Rectal smooth muscle tissue (tissue), 1 donor: ENCODE results near the gene MOB3A.
A peak's percentile ranks its signal among the peaks of the same experiment; 100 is the strongest.

Source experiments
- H3K27ac ChIP-seq: one replicate; pipeline ENCODE4 v1.7.0; 2013; ENCODE audit warnings: low read depth, low read length, inconsistent platforms
- H3K27me3 ChIP-seq: one replicate; pipeline ENCODE4 v1.7.0; 2013; ENCODE audit warnings: low read length; ENCODE audit not compliant: control insufficient read depth, insufficient read depth
- H3K36me3 ChIP-seq: one replicate; pipeline ENCODE4 v1.7.0; 2013; ENCODE audit warnings: low read length; ENCODE audit not compliant: control insufficient read depth, insufficient read depth
- H3K4me1 ChIP-seq: one replicate; pipeline ENCODE4 v1.7.0; 2013; ENCODE audit warnings: low read length; ENCODE audit not compliant: control insufficient read depth, insufficient read depth
- H3K4me3 ChIP-seq: one replicate; pipeline ENCODE4 v1.7.0; 2013; ENCODE audit warnings: low read length
- H3K9ac ChIP-seq: one replicate; pipeline ENCODE4 v1.7.0; 2013; ENCODE audit warnings: low read length

MOB3A gene

DNA sequence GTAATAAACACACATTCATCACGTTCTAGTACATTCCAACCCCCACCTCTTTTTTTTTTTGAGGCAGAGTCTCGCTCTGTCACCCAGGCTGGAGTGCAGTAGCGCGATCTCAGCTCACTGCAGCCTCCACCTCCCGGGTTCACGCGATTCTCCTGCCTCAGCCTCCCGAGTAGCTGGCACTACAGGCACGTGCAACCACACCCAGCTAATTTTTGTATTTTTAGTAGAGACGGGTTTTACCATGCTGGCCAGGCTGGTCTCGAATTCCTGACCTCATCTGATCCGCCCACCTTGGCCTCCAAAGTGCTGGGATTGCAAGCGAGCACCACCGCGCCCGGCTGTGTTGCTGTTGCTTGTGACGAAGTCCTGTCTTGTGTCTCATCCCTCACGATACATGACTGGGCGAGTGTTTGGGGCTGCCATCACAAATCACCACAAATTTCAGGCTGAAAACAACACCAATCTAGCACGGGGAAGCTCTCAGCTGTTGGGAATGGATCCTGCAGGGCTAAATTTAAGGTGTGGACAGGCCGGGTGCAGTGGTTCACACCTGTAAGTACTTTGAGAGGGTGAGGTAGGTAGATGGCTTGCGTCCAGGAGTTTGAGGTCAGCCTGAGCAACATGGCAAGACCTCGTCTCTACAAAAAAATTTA lies 15.7 kb downstream of the MOB3A start:
- Histone ChIP-seq H3K27ac (no peak overlapping the region), H3K4me1 (peaks cover 2% of the 10 kb centered on the region), H3K36me3 (peaks cover 42% of the 10 kb centered on the region)

DNA sequence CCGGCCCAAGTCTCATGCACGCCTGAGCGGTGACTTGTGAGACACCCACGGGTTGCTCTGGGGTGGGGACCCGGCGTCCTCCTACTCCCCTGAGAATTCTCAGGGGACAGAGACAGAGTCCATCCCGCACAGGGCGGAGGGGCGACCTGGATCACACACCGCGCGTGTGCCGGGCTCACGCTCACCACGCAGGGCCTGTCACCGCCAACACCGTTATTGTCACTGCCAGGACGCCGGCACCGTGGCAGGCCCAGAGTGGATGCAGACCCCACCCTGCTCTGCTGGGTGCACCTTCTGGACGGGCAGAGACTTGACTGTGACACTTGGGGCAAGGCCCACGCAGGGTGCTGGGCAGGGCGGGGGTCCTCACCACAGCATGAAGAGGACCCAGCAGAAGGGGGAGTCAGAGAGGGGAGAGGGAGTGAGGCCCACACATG lies 16.2 kb downstream of the MOB3A start:
- Histone ChIP-seq H3K4me1 (peaks cover 2% of the 10 kb centered on the region), H3K36me3 (peaks cover 44% of the 10 kb centered on the region), H3K4me3 (no peak overlapping the region), H3K9ac (no peak overlapping the region), H3K27ac (peak overlapping the region; percentile 40), H3K27me3 (no peaks in the 10 kb centered on the region)

More for the DNA sequence above, 15.7 kb downstream of the MOB3A start:
- H3K27me3 ChIP-seq: no peaks in the 10 kb centered on the region
- H3K9ac ChIP-seq: no peak overlapping the region
- no peak overlapping the region for H3K4me3 ChIP-seq

GRCh38 chr19:2079076-2079864 lies 16.9 kb downstream of the MOB3A start:
- Histone ChIP-seq H3K9ac (no peak overlapping the region), H3K27ac (no peak overlapping the region), H3K27me3 (no peaks in the 10 kb centered on the region), H3K4me1 (peaks cover 2% of the 10 kb centered on the region), H3K36me3 (peaks cover 44% of the 10 kb centered on the region), H3K4me3 (no peak overlapping the region)

DNA sequence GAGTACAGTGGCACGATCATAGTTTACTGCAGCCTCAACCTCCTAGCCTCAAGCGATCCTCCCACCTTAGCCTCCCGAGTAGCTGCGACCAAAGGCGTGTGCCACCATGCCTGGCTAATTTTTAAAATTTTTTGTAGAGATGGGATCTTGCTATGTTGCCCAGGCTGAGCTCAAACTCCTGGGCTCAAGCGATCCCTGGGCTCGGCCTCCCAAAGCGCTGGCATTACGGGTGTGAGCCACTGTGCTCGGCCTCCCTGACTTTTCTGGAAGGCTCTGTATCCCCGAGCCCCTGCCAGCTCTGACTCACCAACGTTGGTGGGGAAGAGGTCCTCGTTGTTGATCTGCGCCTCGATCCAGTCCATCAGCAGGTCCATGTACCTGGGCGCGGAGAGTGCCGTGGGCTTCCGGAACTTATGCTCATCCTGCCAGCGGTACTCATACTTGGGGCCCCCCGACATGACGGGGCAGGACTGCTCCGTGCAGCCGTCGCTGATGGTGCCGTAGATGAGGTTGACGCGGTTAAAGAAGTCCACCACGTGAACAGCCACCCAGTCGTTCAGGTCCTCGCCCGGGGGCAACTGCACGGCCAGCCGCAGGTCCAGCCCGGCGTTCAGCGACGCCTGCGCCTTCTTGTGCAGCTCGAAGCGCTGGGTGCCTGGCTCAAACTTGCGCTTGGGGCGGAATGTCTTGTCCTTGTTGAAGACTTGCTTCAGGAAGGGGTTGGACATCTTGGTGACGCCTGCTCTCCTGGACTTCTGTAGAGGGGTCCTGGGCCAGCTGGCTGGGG lies 18.1 kb downstream of the MOB3A start:
- Histone ChIP-seq H3K4me3 (no peak overlapping the region), H3K9ac (no peak overlapping the region), H3K27me3 (no peaks in the 10 kb centered on the region), H3K36me3 (peaks cover 46% of the 10 kb centered on the region), H3K27ac (no peak overlapping the region), H3K4me1 (no peaks in the 10 kb centered on the region)

- no peak overlapping the region for H3K9ac ChIP-seq
- no peaks in the 10 kb centered on the region for H3K4me1 ChIP-seq
- no peak overlapping the region for H3K27ac ChIP-seq
- H3K27me3 ChIP-seq: no peaks in the 10 kb centered on the region
- no peak overlapping the region for H3K4me3 ChIP-seq
- peaks cover 52% of the 10 kb centered on the region for H3K36me3 ChIP-seq
Observed at GRCh38 chr19:2077398-2077797, 18.7 kb downstream of the MOB3A start.

DNA sequence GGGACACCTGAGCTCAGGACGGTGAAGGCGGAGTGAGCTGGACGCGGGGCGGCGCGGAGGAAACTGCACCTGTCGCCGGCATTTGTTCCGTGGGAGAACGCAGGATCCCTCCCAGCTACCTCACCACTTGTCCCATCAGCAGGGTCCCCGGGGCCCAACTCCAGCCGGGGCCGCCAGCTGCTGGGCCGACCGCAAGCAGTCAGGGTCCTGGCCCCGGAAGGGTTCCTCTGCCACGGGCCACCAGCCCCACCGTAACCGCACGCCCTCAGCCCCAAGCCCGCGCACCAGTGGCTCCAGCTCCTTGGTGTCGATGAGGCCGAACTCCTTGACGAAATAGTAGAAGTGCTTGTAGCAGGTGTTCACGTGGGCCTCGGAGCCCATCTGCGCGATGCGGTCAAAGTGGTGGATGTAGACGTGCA lies 19.6 kb downstream of the MOB3A start:
- Histone ChIP-seq H3K27ac (no peak overlapping the region), H3K4me3 (no peak overlapping the region), H3K36me3 (peaks cover 53% of the 10 kb centered on the region), H3K4me1 (no peaks in the 10 kb centered on the region), H3K27me3 (no peaks in the 10 kb centered on the region), H3K9ac (no peak overlapping the region)

DNA sequence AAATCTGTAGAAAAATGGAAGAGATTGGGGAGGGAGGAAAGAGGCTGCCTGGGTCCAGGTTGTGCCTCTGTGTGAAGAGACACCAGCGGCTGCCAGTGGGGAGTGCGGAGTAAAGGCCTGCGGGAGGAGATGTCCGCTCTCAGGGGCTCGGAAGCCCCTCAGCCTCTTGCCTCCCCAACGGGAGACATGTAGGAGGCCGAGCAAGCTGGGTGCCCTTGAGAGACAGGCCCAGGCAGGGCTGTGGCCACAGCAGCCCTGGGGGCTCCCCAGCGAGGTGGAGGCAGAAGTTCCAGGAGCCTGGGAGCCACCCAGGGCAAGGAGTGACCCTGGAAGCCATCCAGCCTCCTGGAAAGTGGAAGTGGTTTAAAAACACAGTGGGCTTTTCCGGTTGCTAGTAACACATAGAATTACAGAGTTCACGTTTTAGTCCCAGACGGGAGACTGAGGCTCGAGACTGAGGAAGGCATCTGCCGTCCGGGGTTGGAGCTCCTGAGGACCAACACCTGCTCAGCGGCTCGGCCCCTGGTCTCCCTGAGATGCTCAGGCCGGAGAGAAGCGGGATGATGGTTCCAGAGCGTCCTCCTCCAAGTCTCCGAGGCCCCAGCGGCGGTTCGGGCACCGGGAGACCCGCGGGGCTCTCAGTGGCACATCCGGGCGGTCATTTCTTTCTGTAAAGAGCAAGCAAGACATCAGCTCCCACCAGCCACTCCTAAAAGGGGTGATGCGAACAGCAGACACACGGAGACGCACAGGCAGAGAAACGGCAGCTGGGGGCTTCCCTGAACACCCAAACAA lies 23.2 kb downstream of the MOB3A start:
- no peak overlapping the region for H3K9ac ChIP-seq
- peaks cover 35% of the 10 kb centered on the region for H3K36me3 ChIP-seq
- H3K4me3 ChIP-seq: no peak overlapping the region
- H3K4me1 ChIP-seq: no peaks in the 10 kb centered on the region
- H3K27ac ChIP-seq: no peak overlapping the region
- no peaks in the 10 kb centered on the region for H3K27me3 ChIP-seq

- Histone ChIP-seq H3K9ac (no peak overlapping the region), H3K4me1 (no peaks in the 10 kb centered on the region), H3K4me3 (no peak overlapping the region), H3K36me3 (peaks cover 23% of the 10 kb centered on the region), H3K27me3 (no peaks in the 10 kb centered on the region), H3K27ac (no peak overlapping the region)
Observed at GRCh38 chr19:2070986-2071673, 25.0 kb downstream of the MOB3A start.

DNA sequence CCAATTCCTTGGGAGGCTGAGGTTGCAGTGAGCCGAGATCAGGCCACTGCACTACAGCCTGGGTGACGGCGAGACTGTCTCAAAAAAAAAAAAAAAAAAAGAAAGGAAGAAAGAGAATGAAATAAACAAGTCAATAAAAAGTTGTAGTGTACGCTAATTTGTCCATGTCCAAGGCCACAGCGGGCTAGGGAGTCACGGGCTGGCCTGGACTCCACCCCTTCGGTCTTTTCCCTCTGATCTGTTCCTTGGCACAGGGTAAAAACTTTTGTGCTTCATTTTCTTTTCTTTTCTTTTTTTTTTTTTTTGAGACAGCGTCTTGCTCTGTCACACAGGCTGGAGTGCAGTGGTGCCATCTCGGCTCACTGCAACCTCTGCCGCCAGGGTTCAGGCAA lies 25.7 kb downstream of the MOB3A start:
- Histone ChIP-seq H3K4me3 (no peak overlapping the region), H3K4me1 (no peaks in the 10 kb centered on the region), H3K27ac (no peak overlapping the region), H3K36me3 (peaks cover 21% of the 10 kb centered on the region), H3K9ac (no peak overlapping the region), H3K27me3 (no peaks in the 10 kb centered on the region)

DNA sequence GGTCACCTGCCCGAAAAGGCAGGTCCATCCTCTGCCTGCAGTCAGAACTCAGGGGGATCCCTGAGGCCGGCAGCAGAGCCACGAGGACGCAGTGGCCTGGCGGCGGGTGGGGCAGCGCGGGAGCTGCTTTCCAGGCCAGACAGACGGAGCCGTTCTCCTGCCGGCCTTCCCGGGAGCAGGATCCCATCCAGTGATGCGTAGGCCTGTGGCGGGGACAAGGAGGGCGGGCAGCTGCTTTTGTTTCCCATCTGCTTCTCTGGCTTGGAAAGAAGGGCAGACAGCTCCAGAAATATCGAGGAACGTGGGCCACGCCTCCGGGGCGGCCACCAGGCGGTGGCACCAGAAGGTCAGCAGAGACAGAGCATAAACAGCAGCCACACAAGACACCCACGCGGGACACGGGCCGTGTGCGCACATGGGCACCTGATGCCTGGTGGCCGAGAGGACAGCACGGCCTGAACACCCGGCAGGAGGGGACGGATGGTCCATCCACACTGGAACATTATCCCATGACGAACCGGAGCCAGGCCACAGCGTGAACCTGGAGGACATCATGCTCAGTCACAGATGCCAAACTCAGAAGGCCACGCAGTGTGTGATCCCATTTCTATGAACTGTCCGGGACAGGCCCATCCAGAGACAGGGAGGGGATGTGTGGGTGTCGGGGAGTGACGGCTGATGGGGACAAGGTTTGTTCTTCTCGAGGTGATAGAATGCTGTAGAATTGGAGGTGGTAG lies 31.2 kb downstream of the MOB3A start:
- Histone ChIP-seq H3K4me3 (peak overlapping the region; percentile 15), H3K36me3 (no peaks in the 10 kb centered on the region), H3K27ac (peak overlapping the region; percentile 83), H3K4me1 (peaks cover 18% of the 10 kb centered on the region), H3K9ac (peak overlapping the region; percentile 40), H3K27me3 (no peaks in the 10 kb centered on the region)

- H3K4me3 ChIP-seq: peak overlapping the region; percentile 15
- H3K9ac ChIP-seq: peak overlapping the region; percentile 40
- H3K36me3 ChIP-seq: no peaks in the 10 kb centered on the region
- peak overlapping the region; percentile 83 for H3K27ac ChIP-seq
- H3K27me3 ChIP-seq: no peaks in the 10 kb centered on the region
- H3K4me1 ChIP-seq: peaks cover 24% of the 10 kb centered on the region
Observed at GRCh38 chr19:2064395-2064787, 31.7 kb downstream of the MOB3A start.
